Right lobe of liver (tissue), 6 donors: Measurements from ENCODE around the gene FAM181A. TPM values are rescaled to one million over a fixed set of nuclear protein-coding genes. Genes with fewer than 3 reads are reported as not detected.

Source experiments
- ATAC-seq, 4 donors: fragments of 200-7000 bp; cut with Tn5 transposase; one replicate each; pipeline ENCODE4 v1.9.1; 2020; ENCODE audit warnings: mild to moderate bottlenecking in 4 of 4, moderate library complexity in 4 of 4
- DNase-seq, 3 donors: peaks; one replicate each; pipeline ENCODE4 v3.0.0-alpha.2; 2020
- H3K27ac ChIP-seq, 3 donors: fragments of 200-600 bp; one replicate each; pipeline ENCODE4 v1.8.0; 2022
- H3K27me3 ChIP-seq, 2 donors: fragments of 200-600 bp; one replicate each; pipeline ENCODE4 v1.8.0; 2022
- H3K36me3 ChIP-seq, 4 donors: fragments of 200-600 bp; sonication (generic) in 1 of 4; one replicate each; pipeline versions ENCODE4 v1.5.1 to v1.8.0; 2017 to 2022; ENCODE audit warnings: control low read depth in 1 of 4
- H3K4me1 ChIP-seq, 4 donors: fragments of 200-600 bp; sonication (generic) in 1 of 4; one replicate each; pipeline versions ENCODE4 v1.5.1 to v1.8.0; 2017 to 2022; ENCODE audit warnings: control low read depth in 1 of 4
- H3K4me3 ChIP-seq, 3 donors: fragments of 200-600 bp; one replicate each; pipeline ENCODE4 v1.8.0; 2022
- H3K9me3 ChIP-seq, 4 donors: fragments of 200-600 bp; sonication (generic) in 1 of 4; one replicate each; pipeline versions ENCODE4 v1.5.1 to v1.8.0; 2017 to 2022; ENCODE audit warnings: control low read depth in 1 of 4
- CTCF ChIP-seq, 4 donors: fragments of 200-600 bp in 3 of 4; fragments of 450-650 bp in 1 of 4; IDR thresholded peaks; one replicate each; pipeline versions ENCODE4 v1.5.1 to v1.8.0; 2016 to 2022; ENCODE audit warnings: antibody characterized with exemption in 4 of 4, mild to moderate bottlenecking in 2 of 4
- POLR2A ChIP-seq: fragments of 450-650 bp; IDR thresholded peaks from one replicate; pipeline ENCODE4 v1.6.1; 2017; ENCODE audit warnings: antibody characterized with exemption, mild to moderate bottlenecking
- WGBS: methylation state at CpG from one replicate; pipeline ENCODE4 v1.1.6; 2018; ENCODE audit warnings: low coverage, low lambda C conversion rate; ENCODE audit not compliant: insufficient coverage; ENCODE audit errors: missing lambda C conversion rate; 5-methylcytosine and 5-hydroxymethylcytosine counted together
- intact Hi-C, 2 donors: fragments of 100-400 bp; cut with DNase I; formaldehyde crosslinking; loops; one replicate each; pipeline versions ENCODE4 v1.11.2 to v1.14.1; 2022
- total RNA-seq, 6 experiments: library from RNA; depleted of rRNA in 2 of 6; stranded (reverse); fragments of >200 nt in 2 of 6; fragmentation: NEBNext Ultra II Directional in 3 of 6; extraction: Animal tissue kit (Norgen Biotek cat#: 25700) in 3 of 6; gene quantifications; one replicate each; pipeline versions ENCODE4 v1.1.0 to v1.2.4, GENCODE V29; 2016 to 2023
- donor health status: DM: no; HTN: yes; CAD: no.
- donor health status: DM: no; HTN: no; CAD: no.
- donor health status: DM: no; HTN: no; CAD: no.
- donor health status: DM: no; HTN: yes; CAD: no.
- donor health status: DM: no; HTN: yes; CAD: no.

FAM181A gene
- total RNA-seq, 6 experiments from 2014 or later, result not detected

- 83% methylated on average over 4 of the region's 18 CpGs for WGBS
- DNase-seq (no peak), ATAC-seq (no peak)
- Histone ChIP-seq H3K27me3 (no peaks in the 10 kb centered on the region), H3K36me3 (no peaks in the 10 kb centered on the region), H3K4me1 (no peaks in the 10 kb centered on the region), H3K4me3 (no peak overlapping the region), H3K9me3 (no peaks in the 10 kb centered on the region), H3K27ac (no peak overlapping the region)
- TF ChIP-seq POLR2A, result no peak
- no peak for TF ChIP-seq CTCF (IDR thresholded peaks at IDR 0.05)
- intact Hi-C loops, result no loop called here
These were observed 5.9 kb upstream of the FAM181A start for GRCh38 chr14:93921001-93921806.

- no peaks in the 10 kb centered on the region for H3K9me3 ChIP-seq
- DNase-seq (no peak), ATAC-seq (no peak)
- H3K4me1 ChIP-seq, result no peaks in the 10 kb centered on the region
- TF ChIP-seq CTCF (IDR thresholded peaks at IDR 0.05) (no peak), POLR2A (no peak)
- no peak overlapping the region for H3K4me3 ChIP-seq
- 63% methylated on average over 1 of the region's 8 CpGs for WGBS
- intact Hi-C loops, result no loop called here
- no peaks in the 10 kb centered on the region for H3K36me3 ChIP-seq
- H3K27me3 ChIP-seq, result no peaks in the 10 kb centered on the region
- no peak overlapping the region for H3K27ac ChIP-seq
These were observed 3.5 kb upstream of the FAM181A start for GRCh38 chr14:93923626-93924025.

- ATAC-seq (no peak), DNase-seq (no peak)
- no peaks in the 10 kb centered on the region for H3K27me3 ChIP-seq
- H3K36me3 ChIP-seq, result no peaks in the 10 kb centered on the region
- no peak overlapping the region for H3K4me3 ChIP-seq
- intact Hi-C loops, result no loop called here
- H3K4me1 ChIP-seq, result no peaks in the 10 kb centered on the region
- H3K9me3 ChIP-seq, result no peaks in the 10 kb centered on the region
- WGBS, result 72% methylated on average over 7 of the region's 14 CpGs
- no peak for TF ChIP-seq POLR2A
- no peak for TF ChIP-seq CTCF (IDR thresholded peaks at IDR 0.05)
- no peak overlapping the region for H3K27ac ChIP-seq
These were observed 2.4 kb upstream of the FAM181A start for GRCh38 chr14:93924592-93925355.

GRCh38 chr14:93925374-93925895 is 1.7 kb upstream of the FAM181A start:
- TF ChIP-seq POLR2A, result no peak
- TF ChIP-seq CTCF (IDR thresholded peaks at IDR 0.05), result no peak
- DNase-seq, result no peak
- Histone ChIP-seq H3K36me3 (no peaks in the 10 kb centered on the region), H3K27me3 (no peaks in the 10 kb centered on the region), H3K9me3 (no peaks in the 10 kb centered on the region), H3K27ac (no peak overlapping the region), H3K4me1 (no peaks in the 10 kb centered on the region), H3K4me3 (no peak overlapping the region)
- 91% methylated on average over 6 of the region's 13 CpGs for WGBS
- intact Hi-C loops, result no loop called here
- ATAC-seq, result no peak
